GM13977 (cell line): ENCODE data around the gene CMYA5.
"Not testable (repeated sequence)": the region's sequence is repeated elsewhere in the genome, so short reads cannot be mapped to it uniquely, and the experiment has no call there.

Source experiments
- DNase-seq: peaks from one replicate; pipeline ENCODE4 v3.0.0; 2012; ENCODE audit warnings: low spot score
- in situ Hi-C: fragments of 300-500 bp; cut with MboI; formaldehyde crosslinking; loops from one replicate; pipeline ENCODE4 v1.12.0; 2022; ENCODE audit warnings: low sequenced_read_pairs, low pct_unique_long_range_greater_than_20kb, mixed read lengths, inconsistent platforms; ENCODE audit not compliant: unreplicated experiment
- TF ChIP-seq, protein P1 (sequence below): IDR thresholded peaks from 2 replicates; pipeline ENCODE4 v1.5.1; 2012; ENCODE audit warnings: mild to moderate bottlenecking, control low read depth; ENCODE audit not compliant: insufficient read depth; ENCODE audit errors: extremely low read depth, missing control alignments

Gene CMYA5

DNA sequence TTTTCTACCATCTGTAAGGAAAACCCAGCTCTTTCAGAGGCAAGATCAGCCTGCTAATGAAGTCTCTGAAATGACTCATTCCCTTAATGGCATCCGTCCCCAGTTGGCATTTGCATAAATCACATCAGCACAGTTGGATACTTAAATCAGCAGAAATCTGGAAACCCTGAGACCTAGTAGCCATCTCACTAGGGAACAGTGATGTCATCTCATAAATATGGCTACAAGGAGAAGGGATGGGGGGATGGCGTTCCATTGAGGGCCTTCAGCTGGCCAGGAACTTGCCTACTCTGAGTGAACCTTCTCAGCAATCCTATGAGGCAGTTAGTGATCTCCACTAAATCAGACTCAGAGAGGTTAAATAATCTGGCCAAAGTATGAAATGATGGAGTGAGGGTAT, 81.8 kb downstream of the CMYA5 start:
- DNase-seq, result no peak
- in situ Hi-C loops, result no loop called here
- TF ChIP-seq, protein P1, sequence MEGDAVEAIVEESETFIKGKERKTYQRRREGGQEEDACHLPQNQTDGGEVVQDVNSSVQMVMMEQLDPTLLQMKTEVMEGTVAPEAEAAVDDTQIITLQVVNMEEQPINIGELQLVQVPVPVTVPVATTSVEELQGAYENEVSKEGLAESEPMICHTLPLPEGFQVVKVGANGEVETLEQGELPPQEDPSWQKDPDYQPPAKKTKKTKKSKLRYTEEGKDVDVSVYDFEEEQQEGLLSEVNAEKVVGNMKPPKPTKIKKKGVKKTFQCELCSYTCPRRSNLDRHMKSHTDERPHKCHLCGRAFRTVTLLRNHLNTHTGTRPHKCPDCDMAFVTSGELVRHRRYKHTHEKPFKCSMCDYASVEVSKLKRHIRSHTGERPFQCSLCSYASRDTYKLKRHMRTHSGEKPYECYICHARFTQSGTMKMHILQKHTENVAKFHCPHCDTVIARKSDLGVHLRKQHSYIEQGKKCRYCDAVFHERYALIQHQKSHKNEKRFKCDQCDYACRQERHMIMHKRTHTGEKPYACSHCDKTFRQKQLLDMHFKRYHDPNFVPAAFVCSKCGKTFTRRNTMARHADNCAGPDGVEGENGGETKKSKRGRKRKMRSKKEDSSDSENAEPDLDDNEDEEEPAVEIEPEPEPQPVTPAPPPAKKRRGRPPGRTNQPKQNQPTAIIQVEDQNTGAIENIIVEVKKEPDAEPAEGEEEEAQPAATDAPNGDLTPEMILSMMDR, result no peak

DNA sequence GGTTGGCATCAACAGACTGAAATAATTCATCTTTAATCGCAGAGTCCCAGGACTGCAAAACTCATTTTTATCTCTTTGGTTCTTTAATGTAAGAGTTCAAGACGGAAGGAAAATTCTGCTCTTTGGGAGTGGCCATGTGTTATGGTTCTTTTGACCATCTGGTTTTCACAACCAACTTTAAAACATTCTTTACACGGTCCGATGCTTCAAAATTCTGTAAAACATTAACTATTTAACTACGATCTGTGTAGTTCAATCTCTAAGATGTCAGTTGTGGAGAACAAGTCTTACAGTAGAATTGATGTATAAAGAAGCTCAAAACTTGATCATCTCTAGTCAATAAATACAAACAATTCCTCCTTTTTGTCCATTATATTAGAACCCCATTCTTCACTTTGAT, 83.0 kb downstream of the CMYA5 start:
- TF ChIP-seq, protein P1, result no peak
- in situ Hi-C loops, result no loop called here

DNA sequence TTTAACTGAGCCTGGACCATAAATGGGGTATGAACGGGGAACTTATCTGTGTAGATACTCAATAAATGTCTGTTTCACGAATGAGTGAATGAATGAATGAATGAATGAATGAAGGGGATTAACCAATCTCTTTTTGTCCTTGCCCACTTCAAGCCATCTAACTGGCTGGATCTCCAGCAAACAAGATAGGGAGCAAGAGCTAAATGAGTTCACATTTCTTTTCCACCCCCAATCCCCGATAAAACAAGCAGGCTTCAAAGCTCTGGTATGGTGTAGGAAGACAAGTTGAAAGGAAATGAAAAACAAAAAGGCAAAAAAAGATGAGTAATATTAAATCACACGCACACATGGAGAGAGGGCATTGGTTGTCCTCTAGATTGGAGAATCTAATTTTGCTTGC, 84.0 kb downstream of the CMYA5 start:
- in situ Hi-C loops, result no loop called here
- TF ChIP-seq, protein P1, result no peak
- DNase-seq, result no peak

More for the DNA sequence above, 83.0 kb downstream of the CMYA5 start:
- no peak for DNase-seq

DNA sequence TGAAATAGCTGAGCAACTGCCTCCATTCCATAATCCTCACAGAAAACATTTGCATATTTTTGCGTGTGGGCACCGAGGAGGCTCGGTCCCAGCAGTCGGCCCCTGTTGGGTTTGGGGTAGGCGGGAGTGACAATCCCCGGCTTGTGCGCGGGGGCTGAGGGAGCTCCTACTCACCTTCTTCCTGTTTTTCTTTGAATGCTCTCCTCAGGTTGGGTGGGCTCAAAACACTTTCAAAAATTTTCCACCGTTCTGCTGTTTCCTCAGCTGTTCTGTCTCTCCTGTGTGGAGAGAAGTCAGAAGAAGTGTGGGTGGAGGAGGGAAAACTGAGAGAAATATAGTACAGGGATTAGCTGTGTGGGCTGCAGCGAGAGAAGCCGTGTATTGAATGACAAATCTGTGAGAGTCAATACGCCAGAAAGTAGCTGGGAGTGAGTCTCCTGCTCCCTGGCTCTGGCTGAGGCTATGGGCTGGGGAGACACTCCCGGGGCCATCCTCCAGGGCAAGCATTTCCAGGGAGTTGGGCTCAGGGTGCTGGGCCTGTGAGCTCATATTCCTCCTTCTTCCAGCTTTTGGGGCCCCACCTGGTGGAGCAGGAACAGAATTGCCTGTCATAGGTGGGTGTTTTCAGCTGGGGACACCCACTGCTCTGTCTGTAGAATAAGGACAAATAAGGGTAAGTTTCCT, 84.7 kb downstream of the CMYA5 start:
- in situ Hi-C loops, result no loop called here
- no peak for DNase-seq
- TF ChIP-seq, protein P1, result peak; percentile 38

DNA sequence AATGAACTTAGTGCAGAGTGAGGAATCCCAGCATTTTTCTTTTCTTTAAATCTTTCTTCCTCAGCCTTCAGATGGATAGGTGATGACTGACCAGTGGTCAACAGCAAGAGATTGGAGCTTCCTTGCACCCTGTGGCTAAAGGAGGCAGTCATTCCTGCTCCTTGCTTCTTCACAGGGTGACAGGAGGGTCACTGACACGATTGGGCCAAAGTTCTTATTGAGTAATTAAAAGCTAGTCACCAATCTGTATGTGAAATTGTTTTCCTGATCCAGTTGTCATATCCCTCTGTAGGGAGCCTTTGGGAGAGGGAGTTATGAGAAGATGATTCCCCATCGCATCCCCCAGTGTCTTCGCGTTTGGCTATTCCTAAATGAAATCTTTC, 85.2 kb downstream of the CMYA5 start:
- in situ Hi-C loops, result no loop called here
- no peak for DNase-seq
- TF ChIP-seq, protein P1, result no peak

DNA sequence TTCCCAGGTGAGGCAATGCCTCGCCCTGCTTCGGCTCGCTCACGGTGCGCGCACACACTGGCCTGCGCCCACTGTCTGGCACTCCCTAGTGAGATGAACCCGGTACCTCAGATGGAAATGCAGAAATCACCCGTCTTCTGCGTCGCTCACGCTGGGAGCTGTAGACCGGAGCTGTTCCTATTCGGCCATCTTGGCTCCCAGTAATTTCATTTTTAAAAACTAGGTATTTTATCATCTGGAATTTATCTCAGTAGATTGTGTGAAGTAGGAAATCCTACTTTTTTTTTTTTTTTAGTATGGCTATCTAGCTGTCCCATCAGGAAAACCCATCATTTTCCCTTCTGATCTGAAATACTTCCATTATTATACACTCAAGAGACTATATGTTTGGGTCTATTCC, 95.1 kb downstream of the CMYA5 start:
- in situ Hi-C loops, DNase-seq: not testable (repeated sequence)

DNA sequence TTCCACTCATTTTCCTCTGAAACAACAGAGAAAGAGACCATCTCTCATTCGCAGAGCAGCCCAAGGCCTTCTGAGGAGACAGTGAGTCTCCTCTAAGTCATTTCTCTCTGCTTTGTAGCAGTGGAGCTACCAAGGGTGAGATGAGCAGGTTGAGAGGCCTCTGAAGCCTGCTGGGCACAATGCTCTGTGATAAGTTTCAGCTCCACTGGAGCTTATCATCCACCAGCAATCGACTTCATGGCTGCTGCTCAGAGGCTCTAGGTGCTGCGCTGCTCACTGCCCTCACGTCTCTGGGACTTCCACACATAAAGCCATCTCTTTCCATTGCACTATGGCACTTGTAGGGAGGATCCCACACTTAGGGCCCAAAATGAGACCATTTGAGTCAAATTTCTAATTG, 96.3 kb downstream of the CMYA5 start:
- in situ Hi-C loops, result no loop called here
- TF ChIP-seq, protein P1, result no peak
- no peak for DNase-seq
